GM12892 (cell line): Measurements from ENCODE around the gene PIK3CA.
"Not testable (repeated sequence)": the region's sequence is repeated elsewhere in the genome, so short reads cannot be mapped to it uniquely, and the experiment has no call there.

ENCODE experiments used
- POLR2A ChIP-seq: IDR thresholded peaks from 2 replicates; pipeline ENCODE4 v1.6.1; 2011; ENCODE audit warnings: low read depth, low read length, control low read depth
- POLR2AphosphoS5 ChIP-seq: IDR thresholded peaks from 2 replicates; pipeline ENCODE4 v1.6.1; 2011; ENCODE audit warnings: low read depth, low read length, control low read depth
- TAF1 ChIP-seq: IDR thresholded peaks from 2 replicates; pipeline ENCODE4 v1.6.1; 2011; ENCODE audit warnings: low read depth, mild to moderate bottlenecking, control low read depth, low read length, borderline replicate concordance

DNA sequence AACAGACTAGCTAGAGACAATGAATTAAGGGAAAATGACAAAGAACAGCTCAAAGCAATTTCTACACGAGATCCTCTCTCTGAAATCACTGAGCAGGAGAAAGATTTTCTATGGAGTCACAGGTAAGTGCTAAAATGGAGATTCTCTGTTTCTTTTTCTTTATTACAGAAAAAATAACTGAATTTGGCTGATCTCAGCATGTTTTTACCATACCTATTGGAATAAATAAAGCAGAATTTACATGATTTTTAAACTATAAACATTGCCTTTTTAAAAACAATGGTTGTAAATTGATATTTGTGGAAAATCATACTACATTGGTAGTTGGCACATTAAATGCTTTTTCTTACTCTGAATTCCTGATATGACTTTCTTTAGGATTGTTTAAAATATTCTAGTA, 70.1 kb downstream of the PIK3CA start:
- TF ChIP-seq POLR2A, TAF1, POLR2AphosphoS5: not testable (repeated sequence)
